Stimulated activated CD4-positive, alpha-beta T cell treated with anti-CD3 and anti-CD28 coated beads, TNF-alpha, amount 100 ng/mL, for 4 hours (primary cell): Measurements from ENCODE around the gene PDE4D.
"Not testable (repeated sequence)": the region's sequence is repeated elsewhere in the genome, so short reads cannot be mapped to it uniquely, and the experiment has no call there.

Experiments
- DNase-seq, 3 experiments: peaks; one replicate each; pipeline ENCODE4 v3.0.0-alpha.2; 2020; ENCODE audit warnings: low read depth in 3 of 3

PDE4D gene

DNA sequence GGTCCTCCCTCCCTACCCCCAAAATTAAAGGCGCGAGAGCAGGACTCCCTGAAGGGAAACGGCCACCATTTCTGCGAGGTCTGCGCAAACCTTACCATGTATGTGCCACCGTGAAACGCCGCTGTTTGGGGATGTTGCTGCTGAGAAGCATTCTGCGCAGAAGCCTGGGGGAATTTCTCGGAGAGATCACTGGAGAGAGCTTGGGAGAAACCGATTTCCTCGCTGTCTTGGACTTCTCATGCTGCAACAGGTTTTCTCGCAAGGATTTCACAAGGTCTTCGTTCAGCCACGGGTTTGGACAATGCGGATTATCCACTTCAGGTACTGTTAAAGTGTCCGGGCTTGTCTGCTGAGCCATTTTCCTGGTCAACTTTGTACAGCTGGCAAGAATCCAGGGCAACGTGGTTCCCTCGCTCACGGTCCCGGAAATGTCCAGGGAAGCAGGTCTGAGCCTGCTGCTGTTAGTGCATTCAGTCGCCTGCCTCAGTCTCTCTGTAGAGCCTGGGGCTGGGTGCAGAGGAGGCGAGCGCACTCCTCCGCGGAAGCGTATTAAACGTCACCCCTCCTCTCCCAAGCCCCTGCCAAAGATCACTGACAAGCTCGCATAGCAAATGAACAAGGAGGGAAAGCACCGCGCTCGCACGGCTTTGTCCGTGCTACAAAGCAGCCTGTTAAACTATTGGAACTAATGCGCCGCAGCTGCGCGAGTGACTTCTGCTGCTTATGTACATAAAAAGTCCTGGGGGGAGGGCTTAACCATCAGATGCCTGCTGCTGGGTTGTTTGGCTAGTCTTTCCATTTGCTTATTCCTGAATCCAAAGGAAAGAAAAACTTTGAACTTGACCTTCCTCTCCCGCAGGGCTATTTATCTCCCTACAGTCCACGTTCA, 125.1 kb downstream of the PDE4D start:
- no peak for DNase-seq

- no peak for DNase-seq
Measured at GRCh38 chr5:59767681-59768151, 125.8 kb downstream of the PDE4D start.

DNA sequence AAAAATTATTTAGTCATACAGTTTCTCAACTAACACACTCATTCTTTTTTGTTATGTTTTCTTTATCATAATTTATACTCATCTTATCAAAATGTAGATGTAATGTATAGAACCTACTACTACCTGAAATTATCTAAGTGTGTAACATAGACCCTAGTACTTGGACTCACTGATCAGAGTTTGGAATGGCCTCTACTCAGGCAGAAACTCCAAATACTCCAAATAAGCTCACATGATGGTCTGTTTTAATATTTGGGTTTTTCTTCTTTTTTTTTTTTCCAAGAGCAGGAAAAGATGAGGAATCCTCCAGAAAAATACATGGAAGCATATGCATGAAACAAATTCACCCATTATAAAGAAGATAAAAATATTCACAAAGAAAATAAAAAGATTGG, 126.3 kb downstream of the PDE4D start:
- no peak for DNase-seq

GRCh38 chr5:59766427-59767210, 126.9 kb downstream of the PDE4D start:
- no peak for DNase-seq

DNA sequence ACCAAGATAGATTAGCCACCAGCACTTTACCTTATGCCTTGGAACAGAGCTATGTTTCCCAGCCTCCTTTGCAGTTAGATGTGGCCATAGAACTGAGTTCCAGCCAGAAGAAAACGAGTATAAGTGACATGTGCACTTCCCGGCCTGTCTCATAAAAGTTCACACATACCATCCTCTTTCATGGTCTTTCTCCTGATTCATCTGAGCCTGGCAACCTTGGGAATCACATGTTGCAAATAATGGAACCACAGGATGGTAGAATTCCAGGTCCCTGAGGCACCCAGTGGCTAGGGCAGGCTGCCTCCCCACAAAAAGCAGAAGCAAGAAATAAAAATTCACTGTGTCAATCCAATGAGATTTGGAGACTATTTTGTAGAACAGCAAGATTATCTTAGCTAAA, 128.1 kb downstream of the PDE4D start:
- DNase-seq: no peak

DNA sequence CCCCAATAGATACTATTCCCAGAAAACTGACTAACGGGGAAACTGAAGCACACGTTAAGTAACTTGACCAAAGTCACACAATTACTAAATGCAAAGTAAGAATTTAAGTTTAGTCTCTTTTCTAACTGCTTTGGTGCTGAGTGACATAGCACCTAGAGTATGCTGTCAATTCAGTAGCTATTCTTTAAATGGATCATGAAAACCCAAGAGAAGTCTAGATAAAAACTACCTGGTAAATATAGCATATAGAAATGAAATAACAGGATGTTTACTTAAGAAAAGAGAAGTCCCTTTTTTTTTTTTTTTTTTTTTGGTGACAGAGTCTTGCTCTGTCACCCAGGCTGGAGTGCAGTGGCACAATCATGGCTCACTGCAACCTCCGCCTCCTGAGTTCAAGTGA, 129.2 kb downstream of the PDE4D start:
- no peak for DNase-seq

DNA sequence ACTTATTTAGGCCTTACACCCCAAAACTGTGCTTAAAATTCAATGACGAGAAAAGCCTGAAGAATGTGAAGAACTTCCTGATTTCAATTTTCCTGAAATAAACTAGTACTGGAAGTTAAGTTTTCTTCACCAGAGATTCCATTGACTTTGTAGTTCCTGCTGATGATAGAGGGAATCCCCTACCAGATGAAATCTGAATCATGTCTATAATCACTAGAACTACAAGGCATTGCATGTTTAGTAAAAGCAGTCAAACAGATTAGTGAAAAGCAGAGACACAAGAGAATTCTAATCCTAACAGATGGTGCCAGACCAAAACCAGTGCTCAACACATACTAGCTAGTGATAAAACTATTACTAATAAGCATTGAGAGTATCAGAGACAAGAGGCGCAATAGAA, 130.0 kb downstream of the PDE4D start:
- no peak for DNase-seq

DNA sequence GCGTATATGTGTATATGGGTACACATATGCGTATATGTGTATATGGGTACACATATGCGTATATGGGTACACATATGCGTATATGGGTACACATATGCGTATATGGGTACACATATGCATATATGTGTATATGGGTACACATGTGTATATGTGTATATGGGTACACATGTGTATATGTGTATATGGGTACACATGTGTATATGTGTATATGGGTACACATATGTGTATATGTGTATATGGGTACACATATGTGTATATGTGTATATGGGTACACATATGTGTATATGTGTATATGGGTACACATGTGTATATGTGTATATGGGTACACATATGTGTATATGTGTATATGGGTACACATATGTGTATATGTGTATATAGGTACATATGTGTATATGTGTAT, 131.3 kb downstream of the PDE4D start:
- not testable (repeated sequence) for DNase-seq

DNA sequence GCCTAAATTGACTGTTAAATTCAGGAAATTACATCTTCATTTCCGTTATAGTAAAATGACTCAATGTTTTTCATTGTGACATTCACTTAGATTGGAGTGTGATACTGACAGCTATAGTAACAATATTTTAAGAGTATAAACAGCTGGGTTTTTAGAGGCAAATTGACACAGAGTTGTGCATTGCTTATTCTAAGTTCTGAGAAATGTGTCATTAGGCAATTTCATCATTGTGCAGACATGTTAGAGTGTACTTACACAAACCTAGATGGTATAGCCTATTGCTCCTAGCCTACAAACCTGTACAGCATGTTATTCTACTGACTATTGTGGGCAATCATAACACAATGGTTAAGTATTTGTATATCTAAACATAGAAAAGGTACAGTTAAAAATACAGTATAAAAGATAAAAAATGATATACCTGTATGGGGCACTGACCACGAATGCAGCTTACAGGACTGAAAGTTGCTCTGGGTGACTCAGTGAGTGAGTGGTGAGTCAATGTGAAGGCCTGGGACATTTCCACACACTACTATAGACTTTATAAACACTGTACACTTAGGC, 132.7 kb downstream of the PDE4D start:
- DNase-seq: no peak

- no peak for DNase-seq
Measured at GRCh38 chr5:59759600-59760351, 133.8 kb downstream of the PDE4D start.

DNA sequence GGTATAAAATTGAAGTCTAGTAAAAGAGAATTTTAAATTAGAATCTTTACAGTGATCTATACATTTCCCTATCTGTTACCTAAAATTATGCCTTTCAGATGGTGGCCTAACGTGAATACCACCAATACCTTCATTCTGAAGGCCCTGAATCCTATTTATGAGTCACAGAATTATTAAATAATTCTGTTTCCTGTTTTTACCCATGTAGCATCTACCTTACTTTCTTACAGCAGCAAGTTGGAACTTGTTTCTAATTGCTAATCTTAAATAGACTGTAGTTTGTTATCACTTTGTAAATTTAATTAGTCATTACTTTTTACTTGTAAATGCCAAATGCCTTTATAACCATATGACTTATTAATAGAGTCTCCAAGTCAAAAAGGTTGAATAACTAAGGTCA, 135.0 kb downstream of the PDE4D start:
- no peak for DNase-seq

DNA sequence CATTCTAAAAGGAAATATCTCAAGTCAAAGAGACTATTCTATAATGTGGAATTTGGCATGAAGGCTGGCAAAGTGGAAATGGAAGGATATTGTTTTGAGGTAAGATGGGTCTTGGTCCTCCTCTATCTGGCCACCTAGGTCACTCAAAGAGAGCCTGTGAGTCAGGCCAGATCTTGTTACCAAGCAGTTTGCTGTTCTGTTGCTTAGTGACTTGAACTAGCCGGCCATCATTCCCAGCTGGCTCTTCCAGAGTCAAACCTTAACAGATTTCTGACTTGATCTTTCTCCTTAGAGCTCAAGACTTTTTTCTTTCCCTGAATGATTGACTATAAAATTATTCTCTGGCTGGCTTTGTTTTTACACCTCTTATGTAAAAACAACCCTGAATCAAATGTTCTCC, 136.1 kb downstream of the PDE4D start:
- DNase-seq: no peak

DNA sequence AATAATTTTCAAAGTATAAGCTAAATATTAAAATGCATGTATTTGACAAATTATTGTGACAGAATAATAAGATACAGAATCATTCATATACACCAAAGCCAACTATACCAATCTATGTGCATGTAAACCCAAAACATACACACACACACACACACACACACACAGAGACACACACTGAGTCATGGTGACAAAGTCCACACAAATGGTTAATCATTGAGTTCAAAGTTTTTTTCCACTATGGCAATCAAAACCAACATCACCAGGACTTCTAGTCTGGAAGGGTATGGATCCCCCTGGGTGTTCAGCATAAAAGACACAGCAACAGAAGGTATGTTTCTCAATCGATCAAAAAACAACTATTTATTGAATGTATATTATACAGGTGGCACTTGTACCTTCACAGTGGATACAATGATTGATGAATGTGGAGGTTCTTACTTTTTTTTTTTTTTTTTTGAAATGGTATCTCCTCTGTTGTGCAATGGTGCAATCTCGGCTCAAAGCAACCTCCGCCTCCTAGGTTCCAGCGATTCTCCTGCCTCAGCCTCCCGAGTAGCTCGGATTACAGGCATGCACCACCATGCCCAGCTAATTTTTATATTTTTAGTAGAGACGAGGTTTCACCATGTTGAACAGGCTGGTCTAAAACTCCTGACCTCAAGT, 137.0 kb downstream of the PDE4D start:
- no peak for DNase-seq

DNA sequence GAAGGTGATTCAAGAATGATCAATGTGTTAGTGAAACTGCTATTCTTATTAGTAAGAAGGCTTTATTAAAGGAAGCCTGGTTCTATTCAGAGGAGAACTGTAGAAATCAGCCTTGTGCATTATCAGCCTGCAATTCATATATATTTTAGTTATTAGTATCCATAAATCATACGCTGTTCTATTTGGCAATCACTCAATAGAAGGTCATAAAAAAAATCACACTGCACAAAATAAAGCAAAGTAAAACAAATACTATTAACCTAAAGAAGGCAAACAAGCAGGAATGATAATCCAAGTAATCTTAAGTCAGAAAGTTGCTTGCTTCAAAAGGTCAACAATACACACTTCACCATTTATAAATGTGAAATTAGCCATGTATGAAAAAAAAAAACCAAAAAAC, 138.1 kb downstream of the PDE4D start:
- no peak for DNase-seq

DNA sequence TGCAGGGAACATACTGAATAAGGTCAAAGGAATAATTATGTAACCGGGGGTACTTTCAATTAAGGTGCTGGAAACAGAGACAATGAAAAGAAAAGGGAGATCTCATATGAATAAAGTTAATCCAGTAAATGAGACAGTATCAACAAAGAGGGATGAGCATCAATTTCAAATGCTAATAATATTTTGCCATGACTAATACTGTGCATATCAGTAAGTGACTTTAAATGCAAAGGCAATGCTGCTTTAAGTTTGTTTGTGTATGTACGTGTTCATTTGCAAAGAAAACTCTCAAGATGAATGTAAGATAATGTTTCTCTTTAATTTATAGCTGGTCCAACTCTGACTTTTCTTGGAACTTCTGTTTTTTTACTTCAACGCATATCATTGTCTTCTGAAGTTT, 139.9 kb downstream of the PDE4D start:
- DNase-seq: no peak

- DNase-seq: no peak
Measured at GRCh38 chr5:59749782-59750520, 143.6 kb downstream of the PDE4D start.

DNA sequence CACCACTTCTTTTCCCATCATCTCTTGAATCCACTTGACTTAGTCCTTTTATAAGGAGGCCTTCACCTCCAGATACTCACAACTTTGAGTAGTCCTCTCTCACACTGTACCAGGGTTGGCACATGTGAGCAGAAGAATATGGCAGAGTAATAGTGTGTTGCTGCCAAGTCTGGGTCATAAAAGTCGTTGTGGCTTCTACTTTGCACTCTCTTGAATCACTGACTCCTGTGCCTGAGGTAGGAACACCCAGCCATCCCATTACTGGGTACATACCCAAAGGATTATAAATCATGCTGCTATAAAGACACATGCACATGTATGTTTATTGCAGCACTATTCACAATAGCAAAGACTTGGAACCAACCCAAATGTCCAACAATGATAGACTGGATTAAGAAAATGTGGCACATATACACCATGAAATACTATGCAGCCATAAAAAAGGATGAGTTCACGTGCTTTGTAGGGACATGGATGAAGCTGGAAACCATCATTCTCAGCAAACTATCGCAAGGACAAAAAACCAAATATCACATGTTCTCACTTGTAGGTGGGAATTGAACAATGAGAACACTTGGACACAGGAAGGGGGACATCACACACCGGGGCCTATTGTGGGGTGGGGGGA, 145.4 kb downstream of the PDE4D start:
- not testable (repeated sequence) for DNase-seq

DNA sequence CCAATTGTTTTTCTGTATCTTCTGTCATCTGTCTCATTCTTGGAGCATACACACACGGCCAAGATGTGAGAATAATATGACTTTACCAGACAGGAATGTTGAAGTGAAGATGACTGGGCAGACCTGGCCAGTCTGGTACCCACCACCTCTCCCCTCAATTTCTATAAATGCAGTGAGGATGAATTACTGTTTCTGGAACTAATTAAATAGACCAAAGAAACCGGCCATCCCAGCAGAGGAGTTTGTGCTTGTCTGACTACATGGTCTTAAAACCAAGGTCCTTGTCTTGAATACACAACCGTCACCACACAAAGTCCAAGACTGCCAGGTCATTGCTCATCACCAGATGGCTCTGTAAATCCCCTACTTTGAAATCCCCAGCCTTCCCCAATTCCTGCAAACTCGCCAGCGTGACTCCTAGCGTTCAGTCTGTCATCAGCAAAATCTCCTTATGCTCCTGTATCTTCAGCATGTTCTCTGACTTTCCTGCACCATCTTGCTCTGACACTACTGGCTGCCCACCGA, 147.2 kb downstream of the PDE4D start:
- no peak for DNase-seq

DNA sequence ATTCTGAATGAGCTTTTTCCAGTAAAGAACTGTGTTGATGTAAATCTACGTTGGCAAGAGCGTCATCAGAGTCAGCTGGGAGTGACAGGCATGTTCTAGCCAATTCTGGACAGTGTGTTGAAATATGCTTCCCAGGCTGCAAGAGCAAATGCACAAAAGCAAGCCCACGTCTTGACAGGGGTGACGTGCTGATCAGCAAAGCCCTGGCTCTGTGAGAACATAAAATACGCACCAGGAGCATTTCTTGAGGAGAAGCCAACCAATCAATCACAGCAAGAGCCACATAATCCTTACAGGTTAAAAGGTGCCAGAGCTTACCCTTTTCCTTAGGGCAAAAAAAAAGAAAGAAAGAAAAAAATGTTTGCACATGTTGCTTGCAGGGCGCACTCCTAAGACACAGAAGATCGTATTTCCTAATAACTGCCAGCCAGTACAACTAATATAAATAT, 148.1 kb downstream of the PDE4D start:
- no peak for DNase-seq

DNA sequence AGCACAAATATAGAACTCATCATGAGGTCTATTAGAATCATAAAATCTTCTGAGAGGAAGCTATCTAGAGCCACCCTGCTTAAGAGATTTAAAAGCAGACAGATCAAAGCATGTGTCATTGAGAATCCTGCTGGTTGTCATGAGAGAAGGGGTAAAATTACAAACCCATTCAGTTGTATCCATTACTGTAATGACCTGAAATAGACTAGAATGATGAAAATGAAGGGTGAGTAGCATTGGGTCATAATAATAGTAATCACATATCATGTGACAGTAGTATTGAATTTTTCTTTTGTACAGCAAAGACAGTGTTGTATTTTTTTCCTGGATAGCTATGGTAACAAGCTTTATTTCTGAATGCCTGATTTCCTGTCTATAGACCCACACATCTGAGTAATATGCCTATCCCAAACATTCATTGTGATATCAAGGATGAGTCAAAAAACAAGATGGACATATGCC, 149.0 kb downstream of the PDE4D start:
- DNase-seq: no peak
